Endothelial cell of umbilical vein (primary cell): ENCODE measurements around the gene PCED1B.

Experiments
- EZH2 ChIP-seq: IDR thresholded peaks from 2 replicates; pipeline ENCODE4 v1.6.1; 2012; ENCODE audit warnings: borderline replicate concordance, low read depth, mild to moderate bottlenecking, moderate library complexity, low read length, inconsistent platforms; ENCODE audit not compliant: severe bottlenecking
- FOS ChIP-seq: IDR thresholded peaks from 2 replicates; pipeline ENCODE4 v1.6.1; 2011; ENCODE audit warnings: mild to moderate bottlenecking, low read length, moderate library complexity, borderline replicate concordance; ENCODE audit not compliant: insufficient read depth
- GATA2 ChIP-seq: IDR thresholded peaks from 2 replicates; pipeline ENCODE4 v1.7.0; 2011; ENCODE audit warnings: low read depth, mild to moderate bottlenecking, moderate library complexity, mixed read lengths, low read length; ENCODE audit not compliant: insufficient read length, insufficient read depth
- JUN ChIP-seq: IDR thresholded peaks from 2 replicates; pipeline ENCODE4 v1.6.1; 2011; ENCODE audit warnings: borderline replicate concordance, low read depth; ENCODE audit not compliant: insufficient read length, insufficient read depth
- MYC ChIP-seq: IDR thresholded peaks from one replicate; pipeline ENCODE4 v1.6.1; 2011; ENCODE audit warnings: mild to moderate bottlenecking, low read depth, low read length
- POLR2A ChIP-seq: IDR thresholded peaks from 2 replicates; pipeline ENCODE4 v1.6.1; 2012; ENCODE audit warnings: low read depth, mild to moderate bottlenecking, control low read depth, low read length
- POLR2AphosphoS5 ChIP-seq: IDR thresholded peaks from 2 replicates; pipeline ENCODE4 v1.6.1; 2012; ENCODE audit warnings: low read depth, mild to moderate bottlenecking, control low read depth, low read length, moderate library complexity; ENCODE audit not compliant: insufficient read depth
- TF ChIP-seq, protein P1 (sequence below): IDR thresholded peaks from 2 replicates; pipeline ENCODE4 v1.6.1; 2011; ENCODE audit not compliant: insufficient read depth, insufficient read length
- TF ChIP-seq, protein P2 (sequence below), 2 donors: IDR thresholded peaks; 1 replicate in 1 of 2; 2 replicates in 1 of 2; pipeline ENCODE4 v1.5.1; 2011; ENCODE audit warnings: low read length in 2 of 2, mild to moderate bottlenecking in 2 of 2, moderate library complexity in 2 of 2, control low read depth in 1 of 2, inconsistent platforms in 1 of 2, low read depth in 1 of 2; ENCODE audit not compliant: insufficient read depth in 1 of 2; ENCODE audit errors: extremely low read depth in 1 of 2

DNA sequence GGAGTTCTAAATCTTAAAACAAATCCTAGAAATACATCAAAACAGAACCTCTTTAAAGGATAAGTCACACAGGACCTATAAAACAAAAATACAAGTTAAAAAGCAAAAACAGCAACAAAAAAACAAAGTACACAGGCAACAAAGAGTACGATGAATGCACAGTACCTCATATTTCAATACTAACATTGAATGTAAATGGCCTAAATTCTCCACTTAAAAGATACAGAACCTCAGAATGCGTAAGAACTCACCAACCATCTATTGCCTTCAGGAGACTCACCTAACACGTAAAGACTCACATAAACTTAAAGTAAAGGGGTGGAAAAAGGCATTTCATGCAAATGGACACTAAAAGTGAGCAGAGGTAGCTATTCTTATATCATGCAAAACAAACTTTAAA, 172.5 kb downstream of the PCED1B start:
- TF ChIP-seq MYC (no peak), GATA2 (no peak), EZH2 (no peak), POLR2A (no peak), POLR2AphosphoS5 (no peak), JUN (no peak), FOS (no peak)
- TF ChIP-seq, protein P1, sequence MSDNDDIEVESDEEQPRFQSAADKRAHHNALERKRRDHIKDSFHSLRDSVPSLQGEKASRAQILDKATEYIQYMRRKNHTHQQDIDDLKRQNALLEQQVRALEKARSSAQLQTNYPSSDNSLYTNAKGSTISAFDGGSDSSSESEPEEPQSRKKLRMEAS = no peak
- TF ChIP-seq, protein P2, sequence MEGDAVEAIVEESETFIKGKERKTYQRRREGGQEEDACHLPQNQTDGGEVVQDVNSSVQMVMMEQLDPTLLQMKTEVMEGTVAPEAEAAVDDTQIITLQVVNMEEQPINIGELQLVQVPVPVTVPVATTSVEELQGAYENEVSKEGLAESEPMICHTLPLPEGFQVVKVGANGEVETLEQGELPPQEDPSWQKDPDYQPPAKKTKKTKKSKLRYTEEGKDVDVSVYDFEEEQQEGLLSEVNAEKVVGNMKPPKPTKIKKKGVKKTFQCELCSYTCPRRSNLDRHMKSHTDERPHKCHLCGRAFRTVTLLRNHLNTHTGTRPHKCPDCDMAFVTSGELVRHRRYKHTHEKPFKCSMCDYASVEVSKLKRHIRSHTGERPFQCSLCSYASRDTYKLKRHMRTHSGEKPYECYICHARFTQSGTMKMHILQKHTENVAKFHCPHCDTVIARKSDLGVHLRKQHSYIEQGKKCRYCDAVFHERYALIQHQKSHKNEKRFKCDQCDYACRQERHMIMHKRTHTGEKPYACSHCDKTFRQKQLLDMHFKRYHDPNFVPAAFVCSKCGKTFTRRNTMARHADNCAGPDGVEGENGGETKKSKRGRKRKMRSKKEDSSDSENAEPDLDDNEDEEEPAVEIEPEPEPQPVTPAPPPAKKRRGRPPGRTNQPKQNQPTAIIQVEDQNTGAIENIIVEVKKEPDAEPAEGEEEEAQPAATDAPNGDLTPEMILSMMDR (IDR thresholded peaks at IDR 0.05; ENCODE audit: extremely low read depth in 1 of 2, insufficient read depth in 1 of 2, low read depth in 1 of 2, low read length in 2 of 2) = no peak
